GM12891 (cell line): ENCODE data around the gene ZNF280B.
"Not testable (repeated sequence)": the region's sequence is repeated elsewhere in the genome, so short reads cannot be mapped to it uniquely, and the experiment has no call there.

Experiments
- DNase-seq: peaks from one replicate; pipeline ENCODE4 v3.0.0; 2011; ENCODE audit warnings: low spot score; ENCODE audit not compliant: insufficient read length
- FAIRE-seq: peaks from 2 replicates; lab custom pipeline; 2011; peaks lifted over from hg19 to GRCh38; lab: Jason Lieb, UNC
- PAX5 ChIP-seq: IDR thresholded peaks from 2 replicates; pipeline ENCODE4 v1.6.1; 2011; ENCODE audit warnings: low read length, moderate library complexity, mild to moderate bottlenecking; ENCODE audit not compliant: insufficient read depth, severe bottlenecking
- POLR2A ChIP-seq: IDR thresholded peaks from 2 replicates; pipeline ENCODE4 v1.6.1; 2011; ENCODE audit warnings: low read depth, low read length, control low read depth
- POLR2AphosphoS5 ChIP-seq: IDR thresholded peaks from 2 replicates; pipeline ENCODE4 v1.6.1; 2011; ENCODE audit warnings: low read depth, low read length, control low read depth
- POU2F2 ChIP-seq: IDR thresholded peaks from 2 replicates; pipeline ENCODE4 v1.6.1; 2011; ENCODE audit warnings: low read depth, mild to moderate bottlenecking, control low read depth, low read length, moderate library complexity
- SPI1 ChIP-seq: IDR thresholded peaks from 2 replicates; pipeline ENCODE4 v1.6.1; 2011; ENCODE audit warnings: low read depth, low read length, control low read depth
- TAF1 ChIP-seq: IDR thresholded peaks from 2 replicates; pipeline ENCODE4 v1.6.1; 2011; ENCODE audit warnings: low read depth, low read length, control low read depth

Gene ZNF280B

GRCh38 chr22:22458896-22459588, 49.5 kb downstream of the ZNF280B start:
- no peak for DNase-seq
- TF ChIP-seq TAF1: no peak
- TF ChIP-seq POLR2AphosphoS5: no peak
- TF ChIP-seq POLR2A: no peak
- TF ChIP-seq SPI1: no peak
- TF ChIP-seq POU2F2: no peak
- no peak for TF ChIP-seq PAX5
- no peak for FAIRE-seq

DNA sequence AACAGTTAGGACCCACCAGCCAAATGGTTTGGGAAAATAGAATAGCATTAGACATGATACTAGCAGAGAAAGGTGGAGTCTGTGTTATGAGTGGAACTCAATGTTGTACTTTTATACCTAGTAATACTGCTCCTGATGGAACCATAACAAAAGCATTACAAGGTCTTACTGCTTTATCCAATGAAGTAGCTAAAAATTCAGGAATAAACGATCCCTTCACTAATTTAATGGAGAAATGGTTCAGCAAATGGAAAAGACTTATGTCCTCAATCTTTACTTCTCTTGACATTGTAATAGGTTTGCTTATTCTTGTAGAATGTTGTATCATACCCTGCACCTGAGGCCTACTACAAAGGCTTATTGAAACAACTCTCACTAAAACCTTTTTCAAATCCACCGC, 50.2 kb downstream of the ZNF280B start:
- no peak for FAIRE-seq
- no peak for DNase-seq

GRCh38 chr22:22454997-22455396, 53.5 kb downstream of the ZNF280B start:
- TF ChIP-seq TAF1: no peak
- TF ChIP-seq SPI1: no peak
- no peak for TF ChIP-seq POU2F2
- TF ChIP-seq POLR2A: no peak
- TF ChIP-seq PAX5: no peak
- no peak for TF ChIP-seq POLR2AphosphoS5
- DNase-seq: no peak
- no peak for FAIRE-seq

More for the DNA sequence above, 50.2 kb downstream of the ZNF280B start:
- TF ChIP-seq SPI1 (no peak), POLR2A (no peak), TAF1 (no peak), POU2F2 (no peak), PAX5 (no peak), POLR2AphosphoS5 (no peak)

DNA sequence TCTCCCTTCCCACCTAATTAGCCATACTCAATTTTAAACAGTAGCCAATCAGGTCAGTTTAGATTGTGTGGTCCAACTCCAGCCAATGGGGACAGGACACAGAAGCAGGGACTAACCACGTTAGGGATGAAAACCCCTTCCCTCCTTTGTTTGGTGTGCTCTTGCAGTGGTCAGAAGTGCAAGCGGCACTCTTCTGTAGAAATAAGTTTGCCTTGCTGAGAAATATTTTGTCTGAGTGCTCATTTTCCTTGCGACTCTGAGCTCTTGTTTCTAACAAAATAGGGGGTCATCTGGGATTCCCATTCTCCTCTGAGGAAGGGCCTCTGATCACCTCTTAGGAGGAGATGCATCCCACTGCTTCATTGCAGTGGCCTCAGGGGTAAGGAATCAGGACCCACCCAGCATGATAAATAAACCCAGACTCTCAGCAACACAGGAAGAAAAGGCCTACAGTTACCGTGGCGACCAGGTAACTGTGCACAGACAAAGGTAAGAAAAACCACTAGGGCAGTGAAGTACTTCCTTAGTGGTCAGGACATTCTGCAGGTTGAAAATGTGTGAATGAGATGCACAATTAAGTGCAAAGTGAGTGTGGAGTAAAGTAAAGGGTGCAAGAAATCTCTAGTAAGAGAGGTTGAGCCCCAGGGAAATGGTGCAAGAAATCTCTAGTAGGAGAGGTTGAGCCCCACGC, 55.4 kb downstream of the ZNF280B start:
- no peak for FAIRE-seq
- DNase-seq: no peak
- no peak for TF ChIP-seq POLR2A
- no peak for TF ChIP-seq TAF1
- no peak for TF ChIP-seq POU2F2
- no peak for TF ChIP-seq PAX5
- no peak for TF ChIP-seq SPI1
- no peak for TF ChIP-seq POLR2AphosphoS5

DNA sequence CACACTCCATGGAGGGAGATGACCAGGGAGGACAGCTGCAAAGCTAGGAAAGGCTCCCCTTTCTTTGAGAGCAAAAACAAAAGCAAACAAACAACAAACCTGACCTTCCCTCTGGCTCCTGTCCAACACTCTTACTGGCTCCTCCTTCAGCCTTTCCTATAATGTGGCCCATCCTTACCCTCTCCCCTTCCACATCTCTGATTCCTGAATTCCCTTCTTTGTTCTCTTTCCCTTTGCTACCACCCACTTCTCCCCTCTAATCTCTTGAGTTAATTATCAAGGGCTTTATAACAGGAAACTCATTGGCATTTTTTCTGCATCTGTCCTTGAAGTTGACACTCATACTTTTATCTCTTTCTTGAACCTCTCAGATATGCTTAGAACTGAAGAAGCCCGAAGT, 56.3 kb downstream of the ZNF280B start:
- FAIRE-seq (no peak), DNase-seq (no peak)
- TF ChIP-seq PAX5 (no peak), POLR2A (no peak), POU2F2 (no peak), TAF1 (no peak), SPI1 (no peak), POLR2AphosphoS5 (no peak)

GRCh38 chr22:22450343-22450839, 58.2 kb downstream of the ZNF280B start:
- TF ChIP-seq POLR2AphosphoS5 (no peak), SPI1 (peak; percentile 97), TAF1 (no peak), POU2F2 (no peak), PAX5 (no peak), POLR2A (no peak)
- DNase-seq (peak; percentile 54), FAIRE-seq (peak; percentile 98)

- DNase-seq: no peak
- TF ChIP-seq POLR2A: no peak
- no peak for TF ChIP-seq POLR2AphosphoS5
- peak; percentile 29; the same call in 1 of the 2 replicates for TF ChIP-seq POU2F2
- no peak for TF ChIP-seq TAF1
- TF ChIP-seq SPI1: no peak
- no peak for TF ChIP-seq PAX5
- FAIRE-seq: no peak
These were observed 58.7 kb downstream of the ZNF280B start for GRCh38 chr22:22449819-22450218.

- no peak for TF ChIP-seq POLR2A
- no peak for TF ChIP-seq POLR2AphosphoS5
- TF ChIP-seq SPI1: no peak
- TF ChIP-seq PAX5: no peak
- TF ChIP-seq POU2F2: no peak
- no peak for TF ChIP-seq TAF1
- no peak for DNase-seq
- FAIRE-seq: peak; percentile 26
These were observed 62.0 kb downstream of the ZNF280B start for GRCh38 chr22:22446517-22446916.

DNA sequence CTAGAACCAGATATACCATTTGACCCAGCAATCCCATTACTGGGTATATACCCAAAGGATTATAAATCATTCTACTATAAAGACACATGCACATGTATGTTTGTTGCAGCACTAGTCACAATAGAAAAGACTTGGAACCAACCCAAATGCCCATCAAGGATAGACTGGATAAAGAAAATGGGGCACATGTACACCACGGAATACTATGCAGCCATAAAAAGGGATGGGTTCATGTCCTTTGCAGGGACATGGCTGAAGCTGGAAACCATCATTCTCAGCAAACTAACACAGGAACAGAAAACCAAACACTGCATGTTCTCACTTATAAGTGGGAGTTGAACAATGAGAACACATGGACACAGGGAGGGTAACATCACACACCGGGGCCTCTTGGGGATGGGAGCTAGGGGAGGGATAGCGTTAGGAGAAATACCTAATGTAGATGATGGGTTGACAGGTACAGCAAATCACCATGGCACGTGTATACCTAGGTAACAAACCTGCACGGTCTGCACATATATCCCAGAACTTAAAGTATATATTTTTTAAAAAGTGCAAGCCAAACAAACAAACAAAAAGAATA, 64.4 kb downstream of the ZNF280B start:
- not testable (repeated sequence) for FAIRE-seq, DNase-seq
